Loucy (cell line): ENCODE measurements around the gene NADK2.
"Not testable (repeated sequence)": the region's sequence is repeated elsewhere in the genome, so short reads cannot be mapped to it uniquely, and the experiment has no call there.

ENCODE experiments used
- CTCF ChIP-seq: fragments of 200-600 bp; sonication (generic); conservative IDR thresholded peaks from 2 replicates; pipeline ENCODE4 v1.5.1; 2014; ENCODE audit warnings: mild to moderate bottlenecking, antibody characterized with exemption, low read length
- EZH2phosphoT487 ChIP-seq: fragments of 200-600 bp; IDR thresholded peaks from 2 replicates; pipeline ENCODE4 v1.6.1; 2018; ENCODE audit warnings: antibody characterized with exemption, mild to moderate bottlenecking, moderate library complexity, borderline replicate concordance

GRCh38 chr5:36198783-36199182 is 42.9 kb downstream of the NADK2 start:
- TF ChIP-seq EZH2phosphoT487, CTCF: not testable (repeated sequence)
